HepG2 (cell line): Measurements from ENCODE around the gene ULK4. TPM values are rescaled to one million over a fixed set of nuclear protein-coding genes. Genes with fewer than 3 reads are reported as not detected.

ENCODE experiments used
- ATAC-seq: fragments of 200-7000 bp; cut with Tn5 transposase; 3 replicates; pipeline ENCODE4 v1.9.1; 2020; ENCODE audit warnings: mild to moderate bottlenecking, moderate library complexity
- BruUV-seq: library from RNA; stranded (reverse); fragments of 400-500 nt; replicated peaks from 2 replicates; lab custom pipeline; 2021; lab: Mats Ljungman, UMichigan
- CTCF ChIA-PET: fragments of 300-600 bp; formaldehyde crosslinking; extraction: SDS; loops from one replicate; lab custom pipeline; 2021; ENCODE audit warnings: low total read pairs, inconsistent platforms, low intra/inter-chr PET ratio; lab: Yijun Ruan, JAX
- POLR2A ChIA-PET: fragments of 350-600 bp; sonication (Branson Sonifier 250); formaldehyde crosslinking; loops from one replicate; lab custom pipeline; 2020; ENCODE audit warnings: antibody characterized with exemption, inconsistent platforms; lab: Yijun Ruan, JAX
- DNase-seq: peaks from one replicate; pipeline ENCODE4 v3.0.0-alpha.2; 2015; ENCODE audit warnings: low spot score
- FAIRE-seq: peaks from 3 replicates; lab custom pipeline; 2011; peaks lifted over from hg19 to GRCh38; lab: Jason Lieb, UNC
- H2AFZ ChIP-seq: one replicate; pipeline ENCODE4 v1.6.1; 2011; ENCODE audit warnings: low read length, inconsistent platforms
- H3K27ac ChIP-seq: fragments of 300-600 bp; 3 replicates; pipeline ENCODE4 v1.8.0; 2011; ENCODE audit warnings: mixed run types, mild to moderate bottlenecking, mixed read lengths, low read length, inconsistent platforms; ENCODE audit not compliant: insufficient read depth; ENCODE audit errors: extremely low read length
- H3K27me3 ChIP-seq, 2 experiments: fragments of 200-600 bp in 1 of 2; 2 replicates in 1 of 2; 3 replicates in 1 of 2; pipeline versions ENCODE4 v1.6.0 to v1.8.0; 2011; ENCODE audit warnings: low read length in 2 of 2, mild to moderate bottlenecking in 2 of 2, moderate library complexity in 2 of 2, inconsistent platforms in 1 of 2; ENCODE audit not compliant: insufficient read depth in 2 of 2, control insufficient read depth in 1 of 2
- H3K36me3 ChIP-seq, 2 experiments: fragments of 200-600 bp in 1 of 2; replicated peaks in 1 of 2; 2 replicates in 1 of 2; 3 replicates in 1 of 2; pipeline versions ENCODE4 v1.5.1 to v1.8.0; 2011; ENCODE audit warnings: low read length in 2 of 2, inconsistent platforms in 1 of 2; ENCODE audit not compliant: insufficient read depth in 2 of 2, control insufficient read depth in 1 of 2
- H3K4me1 ChIP-seq: 2 replicates; pipeline ENCODE4 v1.5.1; 2012; ENCODE audit warnings: low read length, inconsistent platforms; ENCODE audit not compliant: insufficient read depth
- H3K4me2 ChIP-seq: 2 replicates; pipeline ENCODE4 v1.6.0; 2011; ENCODE audit warnings: low read depth, low read length, inconsistent platforms
- H3K4me3 ChIP-seq, 3 experiments: fragments of 200-600 bp in 1 of 3; sonication (generic), shearing (Covaris generic) in 1 of 3; replicated peaks in 1 of 3; 2 replicates each; pipeline ENCODE4 v1.5.1; 2011 to 2016; ENCODE audit warnings: low read length in 3 of 3, inconsistent platforms in 2 of 3, low read depth in 2 of 3, mild to moderate bottlenecking in 2 of 3, control low read depth in 1 of 3, mixed read lengths in 1 of 3; ENCODE audit not compliant: insufficient read depth in 1 of 3
- H3K79me2 ChIP-seq: one replicate; pipeline ENCODE4 v1.6.1; 2011; ENCODE audit warnings: low read length, inconsistent platforms; ENCODE audit not compliant: insufficient read depth
- H3K9ac ChIP-seq: 2 replicates; pipeline ENCODE4 v1.6.0; 2011; ENCODE audit warnings: mild to moderate bottlenecking, low read depth, low read length, inconsistent platforms; ENCODE audit not compliant: insufficient read depth
- H3K9me3 ChIP-seq: 2 replicates; pipeline ENCODE4 v1.5.1; 2012; ENCODE audit warnings: mild to moderate bottlenecking, low read length
- H4K20me1 ChIP-seq: 2 replicates; pipeline ENCODE4 v1.6.0; 2011; ENCODE audit warnings: inconsistent platforms, mild to moderate bottlenecking, low read length, moderate library complexity; ENCODE audit not compliant: insufficient read depth
- GABPB1 ChIP-seq: IDR thresholded peaks from 2 replicates; pipeline ENCODE4 v1.6.1; 2016; ENCODE audit warnings: mild to moderate bottlenecking, missing genetic modification reagents, moderate library complexity, missing compliant biosample characterization
- RBM22 ChIP-seq: fragments of 200-400 bp; formaldehyde crosslinking; optimal IDR thresholded peaks from 2 replicates; pipeline ENCODE3; 2017; ENCODE audit warnings: mild to moderate bottlenecking, low read length, moderate library complexity
- ZBTB40 ChIP-seq, 2 experiments: fragments of 450-650 bp in 1 of 2; sonication (generic) in 1 of 2; formaldehyde crosslinking in 1 of 2; IDR thresholded peaks; 2 replicates each; pipeline versions ENCODE4 v1.6.1 to v1.8.0; 2016 to 2022; ENCODE audit warnings: antibody characterized with exemption in 1 of 2, mild to moderate bottlenecking in 1 of 2, missing genetic modification reagents in 1 of 2
- ZNF75D ChIP-seq: sonication (generic); formaldehyde crosslinking; IDR thresholded peaks from 2 replicates; pipeline ENCODE4 v1.8.1; 2023; ENCODE audit warnings: missing genetic modification reagents, mild to moderate bottlenecking, borderline replicate concordance
- WGBS: methylation state at CpG from one replicate; pipeline ENCODE4 v1.1.6; 2017; ENCODE audit warnings: low lambda C conversion rate; 5-methylcytosine and 5-hydroxymethylcytosine counted together
- in situ Hi-C: cut with HindIII; loops from 2 replicates; pipeline ENCODE4 v1.10.0; 2017; ENCODE audit warnings: low pct_unique_long_range_greater_than_20kb; ENCODE audit not compliant: extremely low pct_ligation_motif_present
- intact Hi-C: fragments of 100-400 bp; cut with micrococcal nuclease; formaldehyde crosslinking; loops from one replicate; pipeline ENCODE4 v1.10.0; 2022; ENCODE audit not compliant: unreplicated experiment
- polyA plus RNA-seq, 8 experiments: library from polyadenylated mRNA; depleted of rRNA in 3 of 8; stranded (reverse) in 7 of 8; unstranded in 1 of 8; fragments of >200 nt; fragmentation: Illumina TruSeq in 4 of 8; extraction: Trizol in 4 of 8; gene quantifications; 2 replicates each; pipeline versions ENCODE4 v1.2.1 to v1.2.3, GENCODE V29; 2011 to 2016; ENCODE audit warnings: low read depth in 4 of 8, missing spikeins in 1 of 8, mixed read lengths in 1 of 8; ENCODE audit not compliant: insufficient read depth in 1 of 8
- total RNA-seq, 5 experiments: library from RNA; depleted of rRNA; stranded (reverse); fragments of >200 nt; fragmentation: Illumina TruSeq; extraction: Trizol; gene quantifications; 2 replicates each; pipeline ENCODE4 v1.2.3, GENCODE V29; 2016; ENCODE audit warnings: low read depth in 1 of 5

Gene ULK4
- total and polyA plus RNA-seq, 2 of the 13 experiments (the other 11 are each of a cell fraction or from before 2014, with no cell fraction given): 6.7 to 11.8 TPM

GRCh38 chr3:41234823-41235721, 726.8 kb downstream of the ULK4 start (continued):
- TF ChIP-seq ZNF75D (CRISPR knock-in tag) (no peak), GABPB1 (CRISPR knock-in tag) (no peak)

- no peak for FAIRE-seq
- POLR2A ChIA-PET: no interaction called here
- WGBS: 93% methylated on average over 3 of the region's 3 CpGs
- H3K27ac ChIP-seq: no peak overlapping the region
- in situ Hi-C loops: loop anchor here (25.0 kb wide), 1 partner anchor 637 kb away; no protein-coding TSS in a partner anchor
- no peak overlapping the region for H3K4me3 ChIP-seq
- CTCF ChIA-PET: no interaction called here
- no TSS peak for BruUV-seq
- TF ChIP-seq ZBTB40 (IDR thresholded peaks at IDR 0.05) (no peak), ZBTB40 (CRISPR knock-in tag; IDR thresholded peaks at IDR 0.05) (no peak), RBM22 (peak; percentile 88)
- H3K9ac ChIP-seq: no peak overlapping the region
- ATAC-seq: no peak
- H3K9me3 ChIP-seq: no peaks in the 10 kb centered on the region
- intact Hi-C loops: no loop called here
- H3K4me2 ChIP-seq: no peak overlapping the region
- peaks cover 70% of the 10 kb centered on the region for H4K20me1 ChIP-seq
- H3K27me3 ChIP-seq: no peaks in the 10 kb centered on the region
- peaks cover 96% of the 10 kb centered on the region for H3K79me2 ChIP-seq
- no peak for DNase-seq
- no peak overlapping the region for H2AFZ ChIP-seq
- peaks cover 20 to 53% of the 10 kb centered on the region in 2 experiments for H3K36me3 ChIP-seq
- H3K4me1 ChIP-seq: peaks cover 29% of the 10 kb centered on the region
Measured at GRCh38 chr3:41224120-41224806, 737.6 kb downstream of the ULK4 start.
